ENCODE data around the gene RELT.

The RELT gene

GRCh38 chr11:73383249-73384124, 7.3 kb downstream of the RELT start:
- no peak overlapping the region for H3K27ac ChIP-seq (replicated peaks; ENCODE audit: low read length)
- WGBS, 2 donors (ENCODE audit: extremely low coverage in 2 of 2, insufficient read length in 2 of 2, insufficient replicate concordance in 1 of 2): no CpG with 5 or more reads among the region's 9 CpGs
- DNase-seq (ENCODE audit: low spot score): no peak

GRCh38 chr11:73384125-73384441, 7.9 kb downstream of the RELT start:
- Histone ChIP-seq H4K8ac (ENCODE audit: low read depth, low read length) (no peak overlapping the region), H3K23ac (ENCODE audit: low read depth, low read length, poor library complexity) (no peak overlapping the region), H3K4me2 (ENCODE audit: insufficient read depth, low read length, poor library complexity, severe bottlenecking) (no peak overlapping the region), H3K9ac (ENCODE audit: low read depth, low read length, poor library complexity) (no peak overlapping the region), H2BK12ac (ENCODE audit: low read length) (no peak overlapping the region), H3K9me3 (replicated peaks in 1 of 2; ENCODE audit: control insufficient read depth in 2 of 2, insufficient read depth in 1 of 2, low read depth in 1 of 2, low read length in 2 of 2) (no peaks in the 10 kb centered on the region), H2AK5ac (ENCODE audit: low read depth, low read length) (peak overlapping the region; percentile 77), H3K79me1 (ENCODE audit: low read depth, low read length) (peaks cover 30% of the 10 kb centered on the region), H4K91ac (ENCODE audit: low read depth, low read length, poor library complexity) (no peak overlapping the region), H3K14ac (ENCODE audit: low read length) (no peak overlapping the region), H3K27me3 (ENCODE audit: control insufficient read depth in 3 of 3, insufficient read depth in 3 of 3, low read depth in 1 of 3, low read length in 3 of 3) (no peaks in the 10 kb centered on the region), H2AFZ (ENCODE audit: low read length) (no peak overlapping the region), H2BK120ac (ENCODE audit: low read depth, low read length) (no peak overlapping the region), H3K4ac (ENCODE audit: low read length) (no peak overlapping the region), H3K18ac (ENCODE audit: low read length) (peak overlapping the region; percentile 63), H3K36me3 (replicated peaks in 1 of 2; ENCODE audit: control insufficient read depth in 2 of 2, insufficient read depth in 2 of 2, low read length in 2 of 2) (peaks cover 1 to 8% of the 10 kb centered on the region in 2 donors), H3K27ac (replicated peaks; ENCODE audit: low read length) (no peak overlapping the region), H3K4me1 (ENCODE audit: control insufficient read depth in 2 of 2, insufficient read depth in 1 of 2, low read depth in 1 of 2, low read length in 2 of 2) (peaks cover 27 to 30% of the 10 kb centered on the region in 2 donors), H2BK5ac (ENCODE audit: low read length) (no peak overlapping the region), H3K4me3 (ENCODE audit: low read length in 2 of 2) (no peak overlapping the region), H2BK15ac (ENCODE audit: low read length) (peak overlapping the region; percentile 38)
- DNase-seq (ENCODE audit: low spot score): no peak
- no CpG with 5 or more reads among the region's 7 CpGs for WGBS, 2 donors (ENCODE audit: extremely low coverage in 2 of 2, insufficient read length in 2 of 2, insufficient replicate concordance in 1 of 2)

More at GRCh38 chr11:73383249-73384124, 7.3 kb downstream of the RELT start:
- Histone ChIP-seq H2BK120ac (ENCODE audit: low read depth, low read length) (no peak overlapping the region), H3K4me1 (ENCODE audit: control insufficient read depth in 2 of 2, insufficient read depth in 1 of 2, low read depth in 1 of 2, low read length in 2 of 2) (peaks cover 27 to 30% of the 10 kb centered on the region in 2 donors), H2AK5ac (ENCODE audit: low read depth, low read length) (peak overlapping the region; percentile 77), H3K14ac (ENCODE audit: low read length) (no peak overlapping the region), H3K79me1 (ENCODE audit: low read depth, low read length) (peaks cover 27% of the 10 kb centered on the region), H3K4me3 (ENCODE audit: low read length in 2 of 2) (no peak overlapping the region), H3K36me3 (replicated peaks in 1 of 2; ENCODE audit: control insufficient read depth in 2 of 2, insufficient read depth in 2 of 2, low read length in 2 of 2) (peaks cover 1 to 7% of the 10 kb centered on the region in 2 donors), H3K18ac (ENCODE audit: low read length) (peak overlapping the region; percentile 63), H4K8ac (ENCODE audit: low read depth, low read length) (no peak overlapping the region), H3K27me3 (ENCODE audit: control insufficient read depth in 3 of 3, insufficient read depth in 3 of 3, low read depth in 1 of 3, low read length in 3 of 3) (no peaks in the 10 kb centered on the region), H3K9ac (ENCODE audit: low read depth, low read length, poor library complexity) (no peak overlapping the region), H3K4me2 (ENCODE audit: insufficient read depth, low read length, poor library complexity, severe bottlenecking) (no peak overlapping the region), H2AFZ (ENCODE audit: low read length) (peak overlapping the region; percentile 15), H3K4ac (ENCODE audit: low read length) (no peak overlapping the region), H3K23ac (ENCODE audit: low read depth, low read length, poor library complexity) (no peak overlapping the region), H2BK12ac (ENCODE audit: low read length) (no peak overlapping the region), H2BK15ac (ENCODE audit: low read length) (peak overlapping the region; percentile 38), H4K91ac (ENCODE audit: low read depth, low read length, poor library complexity) (no peak overlapping the region), H2BK5ac (ENCODE audit: low read length) (no peak overlapping the region), H3K9me3 (replicated peaks in 1 of 2; ENCODE audit: control insufficient read depth in 2 of 2, insufficient read depth in 1 of 2, low read depth in 1 of 2, low read length in 2 of 2) (no peaks in the 10 kb centered on the region)

DNA sequence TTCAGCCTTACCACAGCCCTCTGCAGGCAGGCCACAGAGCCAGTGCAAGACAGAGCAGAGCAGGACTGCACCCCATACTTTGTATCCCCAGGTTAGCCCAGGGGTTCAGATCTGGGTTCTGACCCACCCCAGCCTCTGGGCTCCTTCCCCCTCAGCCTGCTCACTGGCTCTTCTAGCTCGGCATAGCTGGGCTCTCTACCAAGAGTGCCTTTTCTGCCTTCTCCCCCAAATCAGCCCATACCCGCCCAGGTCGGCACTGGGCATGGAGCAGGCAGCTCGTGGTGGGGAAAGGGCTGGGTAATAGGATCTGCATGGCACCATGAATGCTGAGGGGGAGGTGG, 8.3 kb downstream of the RELT start:
- no CpG with 5 or more reads among the region's 4 CpGs for WGBS, 2 donors (ENCODE audit: extremely low coverage in 2 of 2, insufficient read length in 2 of 2, insufficient replicate concordance in 1 of 2)

DNA sequence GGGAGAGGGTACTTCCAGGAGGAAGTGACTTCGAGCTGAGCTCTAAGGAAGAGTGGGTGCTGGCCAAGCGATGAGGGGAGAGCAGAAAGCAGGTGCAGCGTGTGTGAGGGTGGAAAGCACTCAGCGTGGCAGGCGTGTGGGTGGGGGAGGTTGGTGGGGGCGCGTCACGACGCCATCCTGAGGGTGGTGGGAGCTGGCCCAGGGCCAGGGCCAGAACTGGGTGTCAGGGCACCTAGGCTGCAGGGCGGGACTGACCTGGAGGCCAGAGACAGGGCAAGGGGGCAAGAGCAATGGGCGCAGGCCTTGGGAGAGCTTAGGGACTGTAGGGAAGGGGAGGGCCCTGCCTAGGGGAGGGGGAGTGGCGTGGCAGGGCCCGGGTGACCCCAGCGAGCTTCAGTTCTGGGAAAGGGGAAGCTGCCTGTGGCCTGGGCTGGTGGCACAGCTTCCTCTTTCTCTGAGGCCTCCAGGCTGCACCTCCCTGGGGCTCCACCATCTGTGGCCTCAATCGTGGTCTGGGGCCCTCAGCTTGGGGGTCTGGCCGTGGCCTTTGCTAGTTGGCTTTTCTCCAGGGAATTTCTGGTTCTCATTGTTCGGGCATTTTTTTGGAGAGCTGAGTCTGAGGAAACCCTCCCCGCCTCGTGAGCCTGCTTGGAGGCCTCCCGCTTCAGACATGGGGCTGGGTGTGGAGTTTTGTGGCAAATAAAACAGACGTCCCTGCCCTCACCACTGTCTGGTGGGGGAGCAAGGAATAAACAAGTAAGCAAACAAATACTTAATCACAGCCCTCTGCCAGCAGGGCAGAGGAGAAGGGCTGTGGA, 8.9 kb downstream of the RELT start:
- Histone ChIP-seq H3K4me3 (ENCODE audit: low read length in 2 of 2) (no peak overlapping the region), H3K14ac (ENCODE audit: low read length) (no peak overlapping the region), H3K23ac (ENCODE audit: low read depth, low read length, poor library complexity) (peak overlapping the region; percentile 16), H2BK15ac (ENCODE audit: low read length) (peak overlapping the region; percentile 50), H2AK5ac (ENCODE audit: low read depth, low read length) (peak overlapping the region; percentile 86), H3K36me3 (replicated peaks in 1 of 2; ENCODE audit: control insufficient read depth in 2 of 2, insufficient read depth in 2 of 2, low read length in 2 of 2) (peaks cover 1 to 8% of the 10 kb centered on the region in 2 donors), H3K4me1 (ENCODE audit: control insufficient read depth in 2 of 2, insufficient read depth in 1 of 2, low read depth in 1 of 2, low read length in 2 of 2) (peaks cover 27 to 30% of the 10 kb centered on the region in 2 donors), H3K4me2 (ENCODE audit: insufficient read depth, low read length, poor library complexity, severe bottlenecking) (no peak overlapping the region), H2AFZ (ENCODE audit: low read length) (no peak overlapping the region), H4K8ac (ENCODE audit: low read depth, low read length) (no peak overlapping the region), H2BK12ac (ENCODE audit: low read length) (no peak overlapping the region), H3K9ac (ENCODE audit: low read depth, low read length, poor library complexity) (peak overlapping the region; percentile 35), H2BK120ac (ENCODE audit: low read depth, low read length) (no peak overlapping the region), H3K18ac (ENCODE audit: low read length) (peak overlapping the region; percentile 83), H3K79me1 (ENCODE audit: low read depth, low read length) (peaks cover 31% of the 10 kb centered on the region), H4K91ac (ENCODE audit: low read depth, low read length, poor library complexity) (no peak overlapping the region), H3K27me3 (ENCODE audit: control insufficient read depth in 3 of 3, insufficient read depth in 3 of 3, low read depth in 1 of 3, low read length in 3 of 3) (no peaks in the 10 kb centered on the region), H3K9me3 (replicated peaks in 1 of 2; ENCODE audit: control insufficient read depth in 2 of 2, insufficient read depth in 1 of 2, low read depth in 1 of 2, low read length in 2 of 2) (no peaks in the 10 kb centered on the region), H3K4ac (ENCODE audit: low read length) (no peak overlapping the region), H2BK5ac (ENCODE audit: low read length) (no peak overlapping the region), H3K27ac (replicated peaks; ENCODE audit: low read length) (no peak overlapping the region)
- DNase-seq (ENCODE audit: low spot score): no peak
- WGBS, 2 donors (ENCODE audit: extremely low coverage in 2 of 2, insufficient read length in 2 of 2, insufficient replicate concordance in 1 of 2): no CpG with 5 or more reads among the region's 21 CpGs

More for the DNA sequence above, 8.3 kb downstream of the RELT start:
- Histone ChIP-seq H3K4me3 (ENCODE audit: low read length in 2 of 2) (no peak overlapping the region), H2AK5ac (ENCODE audit: low read depth, low read length) (peak overlapping the region; percentile 77), H3K23ac (ENCODE audit: low read depth, low read length, poor library complexity) (peak overlapping the region; percentile 16), H3K18ac (ENCODE audit: low read length) (no peak overlapping the region), H2BK120ac (ENCODE audit: low read depth, low read length) (no peak overlapping the region), H4K8ac (ENCODE audit: low read depth, low read length) (no peak overlapping the region), H3K9ac (ENCODE audit: low read depth, low read length, poor library complexity) (no peak overlapping the region), H3K4ac (ENCODE audit: low read length) (no peak overlapping the region), H3K14ac (ENCODE audit: low read length) (no peak overlapping the region), H2BK15ac (ENCODE audit: low read length) (peak overlapping the region; percentile 38), H2AFZ (ENCODE audit: low read length) (no peak overlapping the region), H3K36me3 (replicated peaks in 1 of 2; ENCODE audit: control insufficient read depth in 2 of 2, insufficient read depth in 2 of 2, low read length in 2 of 2) (peaks cover 1 to 8% of the 10 kb centered on the region in 2 donors), H3K4me1 (ENCODE audit: control insufficient read depth in 2 of 2, insufficient read depth in 1 of 2, low read depth in 1 of 2, low read length in 2 of 2) (peaks cover 27 to 30% of the 10 kb centered on the region in 2 donors), H3K4me2 (ENCODE audit: insufficient read depth, low read length, poor library complexity, severe bottlenecking) (no peak overlapping the region), H3K27me3 (ENCODE audit: control insufficient read depth in 3 of 3, insufficient read depth in 3 of 3, low read depth in 1 of 3, low read length in 3 of 3) (no peaks in the 10 kb centered on the region), H3K9me3 (replicated peaks in 1 of 2; ENCODE audit: control insufficient read depth in 2 of 2, insufficient read depth in 1 of 2, low read depth in 1 of 2, low read length in 2 of 2) (no peaks in the 10 kb centered on the region), H3K27ac (replicated peaks; ENCODE audit: low read length) (no peak overlapping the region), H3K79me1 (ENCODE audit: low read depth, low read length) (peaks cover 31% of the 10 kb centered on the region), H2BK5ac (ENCODE audit: low read length) (no peak overlapping the region), H2BK12ac (ENCODE audit: low read length) (no peak overlapping the region), H4K91ac (ENCODE audit: low read depth, low read length, poor library complexity) (no peak overlapping the region)
- no peak for DNase-seq (ENCODE audit: low spot score)

Data from neuronal stem cell (in vitro differentiated cells).